ENCODE measurements around the gene GLDN.
"Not testable (repeated sequence)": the region's sequence is repeated elsewhere in the genome, so short reads cannot be mapped to it uniquely, and the experiment has no call there.

The GLDN gene

GRCh38 chr15:51390241-51390965 lies 48.9 kb downstream of the GLDN start:
- no peak for DNase-seq

GRCh38 chr15:51390966-51391422 lies 49.5 kb downstream of the GLDN start:
- DNase-seq, result no peak

- no peak for DNase-seq
Observed at GRCh38 chr15:51396921-51397320, 55.5 kb downstream of the GLDN start.

DNA sequence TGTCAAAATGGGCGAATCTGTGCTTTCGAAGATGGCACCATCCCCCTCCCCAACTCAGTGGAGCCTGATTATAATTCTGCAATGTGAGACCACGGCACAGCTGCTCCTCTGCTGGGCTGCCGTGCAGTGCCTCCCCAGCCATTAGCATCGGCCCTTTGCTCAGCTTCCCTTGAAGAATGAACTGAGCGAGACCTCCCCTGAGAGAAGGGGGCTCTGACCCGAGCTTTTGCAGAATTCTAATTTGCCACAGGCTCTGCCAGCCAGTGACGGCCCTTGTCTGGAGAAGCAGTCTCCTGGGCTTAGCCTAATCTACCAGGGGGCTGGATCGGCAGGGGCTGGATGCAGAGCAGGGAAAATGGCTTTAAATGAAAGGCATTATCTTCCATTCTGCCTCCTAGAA lies 57.2 kb downstream of the GLDN start:
- DNase-seq, result no peak

DNA sequence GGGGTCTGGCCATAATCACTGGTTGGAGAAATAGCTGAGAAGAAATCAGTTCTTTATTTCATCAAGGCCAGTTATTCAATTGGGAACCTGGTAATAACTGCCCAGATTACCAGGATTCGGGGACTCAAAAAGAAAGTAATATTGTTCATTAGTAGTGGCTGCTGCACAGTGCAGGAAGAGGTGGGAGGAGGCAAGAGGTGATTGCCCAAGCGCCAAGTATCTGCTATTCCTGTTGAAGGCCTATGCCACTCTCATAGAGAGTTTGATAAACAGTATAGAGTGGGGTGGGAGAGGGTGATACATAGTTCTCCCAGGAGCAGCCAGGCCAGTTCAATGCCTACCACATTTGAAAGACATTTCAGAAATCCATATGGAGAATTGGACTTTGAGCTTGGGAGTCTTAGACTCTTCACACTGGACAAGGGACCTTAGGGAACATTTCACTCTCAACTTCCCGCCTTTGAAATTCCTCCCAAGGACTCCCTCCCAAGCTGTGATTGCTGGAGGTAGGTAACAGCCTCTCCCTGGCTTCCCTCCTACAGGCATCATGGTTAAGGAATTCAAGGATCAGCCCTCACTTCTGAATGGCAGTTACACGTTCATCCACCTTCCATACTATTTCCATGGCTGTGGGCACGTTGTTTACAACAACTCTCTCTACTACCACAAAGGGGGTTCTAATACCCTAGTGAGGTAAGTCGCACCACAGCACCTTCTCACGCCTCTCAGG lies 59.8 kb downstream of the GLDN start:
- DNase-seq, result no peak

DNA sequence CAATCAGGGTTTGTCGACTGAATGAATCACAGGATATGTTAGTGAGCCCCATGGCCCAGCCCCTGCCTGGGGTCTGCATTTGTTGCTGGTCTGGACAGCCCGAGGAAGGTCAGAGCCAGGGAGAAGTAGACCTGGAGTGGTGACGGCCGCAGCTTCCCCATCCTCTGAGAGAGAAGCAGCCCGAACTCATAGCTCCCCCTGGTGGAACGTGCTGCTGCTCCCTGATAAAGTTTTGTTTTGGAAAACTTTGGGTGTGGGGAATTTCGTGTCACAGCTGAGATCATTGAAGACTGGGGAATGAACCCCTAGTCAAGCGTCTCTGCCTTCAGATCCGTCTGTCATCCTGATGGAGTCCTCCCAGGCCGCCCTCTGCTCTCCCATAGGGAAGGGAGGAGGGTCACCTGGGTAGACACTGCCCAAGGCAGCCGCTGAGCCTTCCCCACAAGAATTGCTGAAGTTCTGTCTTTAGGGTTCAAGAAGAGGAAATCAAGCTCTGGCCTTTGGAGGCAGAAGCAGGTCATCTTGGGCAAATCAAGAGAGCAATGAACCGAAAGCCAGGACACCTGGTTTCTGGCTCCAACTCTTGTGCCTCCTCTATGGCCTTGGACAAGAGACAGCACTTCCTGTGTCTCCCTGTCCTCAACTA lies 60.5 kb downstream of the GLDN start:
- DNase-seq, result no peak

- DNase-seq, result no peak
Observed at GRCh38 chr15:51403072-51403878, 61.8 kb downstream of the GLDN start.

- no peak for DNase-seq
Observed at GRCh38 chr15:51403946-51404695, 62.7 kb downstream of the GLDN start.

GRCh38 chr15:51405693-51406523 lies 64.5 kb downstream of the GLDN start:
- DNase-seq, result no peak

DNA sequence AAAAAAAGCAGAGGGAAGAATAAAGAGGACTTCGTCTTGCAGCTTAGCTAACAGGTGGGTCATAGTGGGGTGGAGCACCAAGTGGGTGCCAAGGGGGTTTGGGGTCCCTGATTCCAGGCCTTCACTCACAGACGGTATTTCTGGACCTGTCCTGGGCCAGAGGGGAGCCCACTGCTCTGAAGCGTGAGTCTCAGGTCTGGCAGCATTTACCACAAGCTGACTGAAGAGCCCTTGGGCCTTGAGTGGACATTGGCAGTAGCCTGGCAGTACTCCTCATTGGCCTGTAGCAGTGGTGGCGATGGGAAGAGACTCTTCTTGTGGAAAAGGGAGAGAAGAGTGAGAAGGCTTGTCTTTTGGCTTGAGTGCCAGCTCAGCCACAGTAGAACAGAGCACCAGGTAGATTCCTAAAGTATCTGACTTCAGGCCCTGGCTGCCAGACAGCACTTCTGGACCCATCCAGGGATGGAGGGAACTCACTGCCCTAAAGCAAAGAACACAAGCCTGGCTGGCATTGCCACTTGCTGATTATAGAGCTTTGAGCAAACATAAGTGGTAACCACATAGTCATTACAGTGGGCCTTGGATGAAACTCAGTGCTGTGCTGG lies 72.9 kb downstream of the GLDN start:
- DNase-seq, result no peak

GRCh38 chr15:51416129-51416528 lies 74.7 kb downstream of the GLDN start:
- DNase-seq, result no peak

GRCh38 chr15:51423040-51423439 lies 81.6 kb downstream of the GLDN start:
- not testable (repeated sequence) for DNase-seq

DNA sequence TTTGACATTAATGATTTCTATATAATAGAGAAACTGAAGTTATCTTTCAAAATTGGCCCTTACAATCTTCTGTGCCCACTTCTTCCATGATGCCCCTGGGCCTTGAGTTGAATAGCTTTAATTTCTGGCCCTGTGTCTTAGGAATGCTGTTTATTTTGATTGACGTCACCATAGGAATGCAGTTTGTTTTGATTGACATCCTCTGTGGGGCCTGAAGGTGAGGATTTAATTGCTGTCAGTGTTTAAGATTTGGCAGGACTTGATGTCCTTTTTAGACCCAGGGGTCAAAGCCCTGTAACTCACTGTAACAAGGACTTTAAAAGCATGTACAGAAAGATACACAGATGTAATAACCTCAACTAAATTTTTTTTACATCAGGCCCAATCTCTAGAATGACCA lies 83.3 kb downstream of the GLDN start:
- DNase-seq, result no peak

DNA sequence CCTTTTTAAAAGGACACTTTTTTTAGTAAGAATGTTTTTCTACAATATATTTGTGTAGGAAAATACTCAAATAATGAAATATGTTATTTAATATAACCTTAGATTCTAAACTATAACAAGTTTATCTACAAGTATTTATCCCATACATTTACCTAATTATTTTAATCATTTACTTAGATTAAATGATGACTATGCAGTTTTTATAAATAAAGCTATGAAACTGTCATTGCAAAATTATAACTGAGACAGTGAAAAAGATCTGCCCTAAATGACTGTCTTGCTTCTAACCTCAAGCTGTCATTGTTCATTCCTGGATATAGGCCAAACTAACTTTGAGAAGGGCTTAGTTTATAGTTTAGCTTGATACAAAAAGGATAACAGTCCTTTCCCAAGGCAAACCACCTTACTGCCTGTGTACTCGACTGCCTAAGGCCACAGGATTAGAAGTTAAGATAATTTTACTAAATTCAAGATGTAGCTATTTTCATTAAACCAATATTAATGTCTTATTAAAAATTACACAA lies 84.1 kb downstream of the GLDN start:
- no peak for DNase-seq

DNA sequence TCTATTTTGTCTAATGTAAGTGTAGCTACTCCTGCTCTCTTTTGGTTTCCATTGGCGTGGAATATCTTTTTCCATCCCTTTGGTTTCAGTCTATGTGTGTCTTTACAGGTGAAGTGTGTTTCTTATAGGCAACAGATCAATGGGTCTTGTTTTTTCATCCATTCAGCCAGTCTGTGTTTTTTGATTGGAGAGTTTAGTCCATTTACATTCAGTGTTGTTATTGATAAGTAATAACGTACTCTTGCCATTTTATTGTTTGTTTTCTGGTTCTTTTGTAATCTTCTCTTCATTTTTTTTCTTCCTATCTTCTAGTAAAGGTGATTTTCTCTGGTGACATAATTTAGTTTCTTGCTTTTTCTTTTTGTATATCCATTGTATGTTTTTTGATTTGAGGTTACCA lies 97.1 kb downstream of the GLDN start:
- no peak for DNase-seq

GRCh38 chr15:51443282-51443914 lies 101.9 kb downstream of the GLDN start:
- DNase-seq, result no peak

DNA sequence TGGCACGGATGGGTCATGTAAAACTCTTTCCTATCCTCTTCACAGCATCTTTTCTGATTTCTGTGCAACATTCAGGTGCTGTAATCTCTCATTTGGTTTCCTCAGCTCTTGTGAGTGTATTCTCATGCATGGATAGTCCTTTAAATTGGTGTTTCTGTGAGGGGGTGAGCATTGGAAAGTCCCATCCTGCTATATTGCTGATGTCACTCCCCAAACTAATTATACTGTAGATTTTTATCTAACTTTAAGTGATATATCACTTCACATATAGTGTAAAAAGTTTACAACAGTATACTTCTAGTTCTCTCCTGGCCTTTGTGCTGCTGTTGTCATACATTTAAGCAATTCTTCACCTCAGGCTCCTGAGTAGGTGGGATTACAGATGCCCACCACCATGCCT lies 102.7 kb downstream of the GLDN start:
- no peak for DNase-seq

- DNase-seq, result no peak
Observed at GRCh38 chr15:51444807-51445206, 103.4 kb downstream of the GLDN start.

DNA sequence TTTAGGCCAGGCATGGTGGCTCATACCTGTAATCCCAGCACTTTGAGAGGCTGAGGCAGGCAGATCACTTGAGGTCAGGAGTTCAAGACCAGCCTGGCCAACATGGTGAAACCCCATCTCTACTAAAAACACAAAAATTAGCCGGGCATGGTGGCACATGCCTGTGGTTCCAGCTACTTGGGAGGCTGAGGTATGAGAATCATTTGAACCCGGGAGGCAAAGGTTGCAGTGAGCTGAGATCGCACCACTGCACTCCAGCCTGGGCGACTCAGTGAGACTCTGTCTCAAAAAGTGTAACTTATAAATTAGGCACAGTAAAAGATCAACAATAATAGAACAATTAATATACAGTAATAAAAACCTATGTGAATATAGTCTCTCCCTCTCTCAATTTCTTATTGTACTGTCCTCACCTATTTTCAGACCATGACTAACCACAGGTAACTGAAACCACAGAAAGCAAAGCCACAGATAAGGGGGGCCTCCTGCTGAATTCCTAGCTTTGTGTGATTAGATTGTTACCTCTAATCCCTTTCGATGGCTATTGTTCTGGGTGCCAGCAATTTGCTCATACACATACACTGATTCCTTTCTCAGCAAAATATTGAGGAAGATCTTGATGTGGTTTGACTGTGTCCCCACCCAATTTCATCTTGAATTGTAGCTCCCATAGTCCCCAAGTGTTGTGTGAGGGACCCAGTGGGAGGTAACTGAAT lies 104.7 kb downstream of the GLDN start:
- not testable (repeated sequence) for DNase-seq
